ENCODE data around the gene STRC.
"Not testable (repeated sequence)": the region's sequence is repeated elsewhere in the genome, so short reads cannot be mapped to it uniquely, and the experiment has no call there.

- TF ChIP-seq CTCF, EP300 (IDR thresholded peaks at IDR 0.05): not testable (repeated sequence)
These were observed 28.7 kb downstream of the STRC start, which contains the start of gene PPIP5K1 for GRCh38 chr15:43589778-43590466.
